WTC11 (cell line): Measurements from ENCODE around the gene NELL1. TPM values are rescaled to one million over a fixed set of nuclear protein-coding genes. Genes with fewer than 3 reads are reported as not detected.

Source experiments
- ATAC-seq: fragments of 200-7000 bp; cut with Tn5 transposase; 2 replicates; pipeline ENCODE4 v1.10.0; 2021; ENCODE audit warnings: mild to moderate bottlenecking, moderate library complexity
- CTCF ChIA-PET: fragments of 300-600 bp; sonication (Branson Sonifier 250); formaldehyde crosslinking; loops from one replicate; lab custom pipeline; 2021; ENCODE audit warnings: antibody characterized with exemption; lab: Charles Lee
- POLR2A ChIA-PET: fragments of 350-600 bp; sonication (Branson Sonifier 250); formaldehyde crosslinking; loops from one replicate; lab custom pipeline; 2021; ENCODE audit warnings: antibody characterized with exemption; lab: Charles Lee
- DNase-seq: peaks from one replicate; pipeline ENCODE4 v3.0.0; 2021; ENCODE audit warnings: low spot score
- H3K27ac Mint-ChIP-seq: 2 replicates; pipeline ENCODE4 v1.8.0; 2021; ENCODE audit warnings: mixed read lengths
- H3K27me3 Mint-ChIP-seq: 2 replicates; pipeline ENCODE4 v1.8.0; 2021; ENCODE audit warnings: low read depth, mild to moderate bottlenecking, moderate library complexity, mixed read lengths
- H3K36me3 Mint-ChIP-seq: 2 replicates; pipeline ENCODE4 v1.8.0; 2021; ENCODE audit warnings: mixed read lengths
- H3K4me1 Mint-ChIP-seq: 2 replicates; pipeline ENCODE4 v1.8.0; 2022; ENCODE audit warnings: mixed read lengths
- H3K4me3 Mint-ChIP-seq: 2 replicates; pipeline ENCODE4 v1.8.0; 2021; ENCODE audit warnings: mild to moderate bottlenecking, moderate library complexity, mixed read lengths
- H3K9me3 Mint-ChIP-seq: 2 replicates; pipeline ENCODE4 v1.8.0; 2021; ENCODE audit warnings: mixed read lengths
- CREB1 ChIP-seq: sonication (generic); formaldehyde crosslinking; IDR thresholded peaks from 2 replicates; pipeline ENCODE4 v1.8.0; 2023; ENCODE audit warnings: mild to moderate bottlenecking, missing genetic modification reagents
- E2F1 ChIP-seq: sonication (generic); formaldehyde crosslinking; IDR thresholded peaks from 2 replicates; pipeline ENCODE4 v1.8.0; 2022; ENCODE audit warnings: mild to moderate bottlenecking, missing genetic modification reagents
- ESRRA ChIP-seq: sonication (generic); formaldehyde crosslinking; IDR thresholded peaks from 2 replicates; pipeline ENCODE4 v1.8.1; 2022; ENCODE audit warnings: mild to moderate bottlenecking, missing genetic modification reagents, borderline replicate concordance
- FOXP4 ChIP-seq: sonication (generic); formaldehyde crosslinking; IDR thresholded peaks from 2 replicates; pipeline ENCODE4 v1.8.0; 2022; ENCODE audit warnings: mild to moderate bottlenecking, missing genetic modification reagents
- MYBL2 ChIP-seq: sonication (generic); formaldehyde crosslinking; IDR thresholded peaks from 2 replicates; pipeline ENCODE4 v1.8.1; 2023; ENCODE audit warnings: mild to moderate bottlenecking, moderate library complexity, missing genetic modification reagents
- PRRX2 ChIP-seq: fragments of 250-450 bp; sonication (Bioruptor Pico); IDR thresholded peaks from 2 replicates; pipeline ENCODE4 v1.8.0; 2021; ENCODE audit warnings: mild to moderate bottlenecking
- SMAD3 ChIP-seq: sonication (generic); formaldehyde crosslinking; IDR thresholded peaks from 2 replicates; pipeline ENCODE4 v1.8.0; 2022; ENCODE audit warnings: missing genetic modification reagents, mild to moderate bottlenecking, borderline replicate concordance
- STAT6 ChIP-seq: sonication (generic); formaldehyde crosslinking; conservative IDR thresholded peaks from 2 replicates; pipeline ENCODE4 v1.8.1; 2023; ENCODE audit warnings: mild to moderate bottlenecking, low read depth, missing genetic modification reagents, moderate library complexity
- TCF7 ChIP-seq: sonication (generic); formaldehyde crosslinking; IDR thresholded peaks from 2 replicates; pipeline ENCODE4 v1.8.0; 2022; ENCODE audit warnings: mild to moderate bottlenecking, low read depth, missing genetic modification reagents, moderate library complexity
- ZMAT4 ChIP-seq: fragments of 250-450 bp; sonication (Bioruptor Pico); IDR thresholded peaks from 2 replicates; pipeline ENCODE4 v1.9.0; 2021; ENCODE audit warnings: mild to moderate bottlenecking
- ZNF121 ChIP-seq: sonication (generic); formaldehyde crosslinking; IDR thresholded peaks from 2 replicates; pipeline ENCODE4 v1.8.0; 2023; ENCODE audit warnings: missing genetic modification reagents
- ZNF232 ChIP-seq: sonication (generic); formaldehyde crosslinking; IDR thresholded peaks from 2 replicates; pipeline ENCODE4 v1.8.0; 2022; ENCODE audit warnings: mild to moderate bottlenecking, missing genetic modification reagents
- ZNF423 ChIP-seq: fragments of 250-450 bp; sonication (Bioruptor Pico); IDR thresholded peaks from 2 replicates; pipeline ENCODE4 v2.1.2; 2022; ENCODE audit warnings: mild to moderate bottlenecking, moderate library complexity
- ZNF425 ChIP-seq: fragments of 250-450 bp; sonication (Bioruptor Pico); conservative IDR thresholded peaks from 2 replicates; pipeline ENCODE4 v1.9.0; 2021; ENCODE audit warnings: mild to moderate bottlenecking
- total RNA-seq: library from RNA; stranded (reverse); gene quantifications from 3 replicates; pipeline ENCODE4 v1.2.3, GENCODE V29; 2021
- TF ChIP-seq, protein P1 (sequence below): sonication (generic); formaldehyde crosslinking; IDR thresholded peaks from 2 replicates; pipeline ENCODE4 v1.8.0; 2022; ENCODE audit warnings: missing genetic modification reagents
- TF ChIP-seq, protein P2 (sequence below): fragments of 250-450 bp; sonication (Bioruptor Pico); IDR thresholded peaks from 2 replicates; pipeline ENCODE4 v1.8.0; 2021; ENCODE audit warnings: mild to moderate bottlenecking

The NELL1 gene
- total RNA-seq, 1 experiment from 2014 or later: 1.8 TPM

DNA sequence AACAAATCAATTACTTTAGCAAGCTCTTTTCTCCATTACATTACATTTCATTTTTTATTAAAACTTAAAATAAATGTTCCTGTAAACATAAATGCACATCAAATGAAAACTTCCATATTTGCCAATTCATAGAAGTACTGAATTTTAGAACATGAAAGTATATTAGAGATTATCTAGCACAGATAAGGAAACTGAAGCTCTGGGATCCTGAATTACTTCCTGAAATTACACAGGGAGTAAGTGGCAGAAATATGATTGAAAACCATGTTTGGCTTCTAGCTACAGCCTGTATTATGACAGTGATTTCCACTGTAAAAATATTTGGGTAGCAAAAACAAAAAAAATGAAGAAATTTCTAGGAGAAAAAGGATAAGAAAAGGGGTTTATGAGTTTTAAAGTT, 387.3 kb downstream of the NELL1 start (continued):
- TF ChIP-seq, protein P1, sequence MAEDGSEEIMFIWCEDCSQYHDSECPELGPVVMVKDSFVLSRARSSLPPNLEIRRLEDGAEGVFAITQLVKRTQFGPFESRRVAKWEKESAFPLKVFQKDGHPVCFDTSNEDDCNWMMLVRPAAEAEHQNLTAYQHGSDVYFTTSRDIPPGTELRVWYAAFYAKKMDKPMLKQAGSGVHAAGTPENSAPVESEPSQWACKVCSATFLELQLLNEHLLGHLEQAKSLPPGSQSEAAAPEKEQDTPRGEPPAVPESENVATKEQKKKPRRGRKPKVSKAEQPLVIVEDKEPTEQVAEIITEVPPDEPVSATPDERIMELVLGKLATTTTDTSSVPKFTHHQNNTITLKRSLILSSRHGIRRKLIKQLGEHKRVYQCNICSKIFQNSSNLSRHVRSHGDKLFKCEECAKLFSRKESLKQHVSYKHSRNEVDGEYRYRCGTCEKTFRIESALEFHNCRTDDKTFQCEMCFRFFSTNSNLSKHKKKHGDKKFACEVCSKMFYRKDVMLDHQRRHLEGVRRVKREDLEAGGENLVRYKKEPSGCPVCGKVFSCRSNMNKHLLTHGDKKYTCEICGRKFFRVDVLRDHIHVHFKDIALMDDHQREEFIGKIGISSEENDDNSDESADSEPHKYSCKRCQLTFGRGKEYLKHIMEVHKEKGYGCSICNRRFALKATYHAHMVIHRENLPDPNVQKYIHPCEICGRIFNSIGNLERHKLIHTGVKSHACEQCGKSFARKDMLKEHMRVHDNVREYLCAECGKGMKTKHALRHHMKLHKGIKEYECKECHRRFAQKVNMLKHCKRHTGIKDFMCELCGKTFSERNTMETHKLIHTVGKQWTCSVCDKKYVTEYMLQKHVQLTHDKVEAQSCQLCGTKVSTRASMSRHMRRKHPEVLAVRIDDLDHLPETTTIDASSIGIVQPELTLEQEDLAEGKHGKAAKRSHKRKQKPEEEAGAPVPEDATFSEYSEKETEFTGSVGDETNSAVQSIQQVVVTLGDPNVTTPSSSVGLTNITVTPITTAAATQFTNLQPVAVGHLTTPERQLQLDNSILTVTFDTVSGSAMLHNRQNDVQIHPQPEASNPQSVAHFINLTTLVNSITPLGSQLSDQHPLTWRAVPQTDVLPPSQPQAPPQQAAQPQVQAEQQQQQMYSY: no peak
- TF ChIP-seq CREB1 (CRISPR knock-in tag) (no peak), PRRX2 (CRISPR knock-in tag) (no peak)
- TF ChIP-seq, protein P2, sequence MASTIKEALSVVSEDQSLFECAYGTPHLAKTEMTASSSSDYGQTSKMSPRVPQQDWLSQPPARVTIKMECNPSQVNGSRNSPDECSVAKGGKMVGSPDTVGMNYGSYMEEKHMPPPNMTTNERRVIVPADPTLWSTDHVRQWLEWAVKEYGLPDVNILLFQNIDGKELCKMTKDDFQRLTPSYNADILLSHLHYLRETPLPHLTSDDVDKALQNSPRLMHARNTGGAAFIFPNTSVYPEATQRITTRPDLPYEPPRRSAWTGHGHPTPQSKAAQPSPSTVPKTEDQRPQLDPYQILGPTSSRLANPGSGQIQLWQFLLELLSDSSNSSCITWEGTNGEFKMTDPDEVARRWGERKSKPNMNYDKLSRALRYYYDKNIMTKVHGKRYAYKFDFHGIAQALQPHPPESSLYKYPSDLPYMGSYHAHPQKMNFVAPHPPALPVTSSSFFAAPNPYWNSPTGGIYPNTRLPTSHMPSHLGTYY: no peak

GRCh38 chr11:21059879-21060278, 390.5 kb downstream of the NELL1 start:
- Mint-ChIP-seq H3K9me3 (peaks cover 33% of the 10 kb centered on the region), H3K4me1 (peaks cover 5% of the 10 kb centered on the region), H3K27me3 (no peaks in the 10 kb centered on the region), H3K27ac (no peak overlapping the region), H3K4me3 (no peak overlapping the region), H3K36me3 (peaks cover 30% of the 10 kb centered on the region)
- CTCF ChIA-PET: interaction anchor here (1.1 kb wide), 1 partner anchor 10 kb away, joined by 3 read pairs; no protein-coding TSS in a partner anchor
- no peak for DNase-seq
- POLR2A ChIA-PET: no interaction called here
- peak; percentile 32; the same call in 1 of the 2 replicates for ATAC-seq
- TF ChIP-seq ESRRA (CRISPR knock-in tag) (no peak), SMAD3 (CRISPR knock-in tag) (no peak), STAT6 (CRISPR knock-in tag) (no peak), TCF7 (CRISPR knock-in tag) (no peak), ZNF232 (CRISPR knock-in tag) (no peak), PRRX2 (CRISPR knock-in tag) (no peak), E2F1 (CRISPR knock-in tag) (no peak), ZNF423 (CRISPR knock-in tag) (no peak), ZNF425 (CRISPR knock-in tag) (no peak), ZNF121 (CRISPR knock-in tag) (no peak), FOXP4 (CRISPR knock-in tag) (no peak), MYBL2 (CRISPR knock-in tag) (no peak), ZMAT4 (no peak)
- TF ChIP-seq, protein P2: no peak
